Measurements from ENCODE around the gene ANO2. TPM values are rescaled to one million over a fixed set of nuclear protein-coding genes. Genes with fewer than 3 reads are reported as not detected.

The ANO2 gene
- total RNA-seq, 2 experiments from 2014 or later, result not detected

- Mint-ChIP-seq H3K36me3 (ENCODE audit: low read depth) (no peaks in the 10 kb centered on the region), H3K4me3 (no peak overlapping the region), H3K4me1 (ENCODE audit: low read depth) (no peaks in the 10 kb centered on the region), H3K9me3 (no peaks in the 10 kb centered on the region), H3K27ac (no peak overlapping the region), H3K27me3 (peaks cover under 1% of the 10 kb centered on the region)
- POLR2A ChIA-PET, result interaction anchor here (0.6 kb wide), 1 partner anchor 1012 kb away, joined by 3 read pairs; no protein-coding TSS in a partner anchor
- no peak for TF ChIP-seq CTCF (IDR thresholded peaks at IDR 0.05)
- intact Hi-C loops (cut with micrococcal nuclease), result no loop called here
- CTCF ChIA-PET, result no interaction called here
- DNase-seq (no peak), ATAC-seq (no peak)
These were observed 239.3 kb downstream of the ANO2 start for GRCh38 chr12:5705791-5706190.

- Mint-ChIP-seq H3K4me3 (no peak overlapping the region), H3K9me3 (no peaks in the 10 kb centered on the region), H3K27ac (no peak overlapping the region), H3K36me3 (ENCODE audit: low read depth) (no peaks in the 10 kb centered on the region), H3K27me3 (no peaks in the 10 kb centered on the region), H3K4me1 (ENCODE audit: low read depth) (no peaks in the 10 kb centered on the region)
- DNase-seq (no peak), ATAC-seq (no peak)
- POLR2A ChIA-PET, result interaction anchor here (0.7 kb wide), 1 partner anchor 205 kb away, joined by 3 read pairs; no protein-coding TSS in a partner anchor
- intact Hi-C loops (cut with micrococcal nuclease), result no loop called here
- CTCF ChIA-PET, result no interaction called here
- TF ChIP-seq CTCF (IDR thresholded peaks at IDR 0.05), result no peak
These were observed 250.2 kb downstream of the ANO2 start for GRCh38 chr12:5694759-5695409.

DNA sequence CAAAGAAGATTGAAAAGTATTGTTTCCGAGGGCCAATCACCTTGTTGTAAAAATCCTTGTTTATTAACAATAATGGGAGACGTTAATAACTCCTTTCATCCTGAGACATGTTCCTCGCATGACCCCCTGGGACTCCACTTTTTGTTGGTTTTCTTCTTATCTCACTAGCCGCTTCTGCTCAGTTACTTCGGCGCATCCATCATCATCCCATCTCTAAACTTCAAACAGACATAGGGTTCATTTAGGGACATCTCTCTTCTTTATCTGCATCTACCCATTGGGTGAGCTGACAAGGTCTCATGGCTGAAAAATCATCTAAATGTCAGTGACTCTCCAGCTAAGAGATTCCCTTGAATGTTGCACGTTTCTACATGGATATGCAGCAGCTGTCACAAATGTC is 252.2 kb downstream of the ANO2 start:
- Mint-ChIP-seq H3K4me1 (ENCODE audit: low read depth) (no peaks in the 10 kb centered on the region), H3K36me3 (ENCODE audit: low read depth) (no peaks in the 10 kb centered on the region), H3K4me3 (no peak overlapping the region), H3K9me3 (no peaks in the 10 kb centered on the region), H3K27me3 (no peaks in the 10 kb centered on the region), H3K27ac (no peak overlapping the region)
- CTCF ChIA-PET, result interaction anchor here (1.7 kb wide), 1 partner anchor 52 kb away, joined by 4 read pairs; no protein-coding TSS in a partner anchor
- DNase-seq (no peak), ATAC-seq (no peak)
- TF ChIP-seq CTCF (IDR thresholded peaks at IDR 0.05), result no peak
- POLR2A ChIA-PET, result no interaction called here
- intact Hi-C loops (cut with micrococcal nuclease), result no loop called here

DNA sequence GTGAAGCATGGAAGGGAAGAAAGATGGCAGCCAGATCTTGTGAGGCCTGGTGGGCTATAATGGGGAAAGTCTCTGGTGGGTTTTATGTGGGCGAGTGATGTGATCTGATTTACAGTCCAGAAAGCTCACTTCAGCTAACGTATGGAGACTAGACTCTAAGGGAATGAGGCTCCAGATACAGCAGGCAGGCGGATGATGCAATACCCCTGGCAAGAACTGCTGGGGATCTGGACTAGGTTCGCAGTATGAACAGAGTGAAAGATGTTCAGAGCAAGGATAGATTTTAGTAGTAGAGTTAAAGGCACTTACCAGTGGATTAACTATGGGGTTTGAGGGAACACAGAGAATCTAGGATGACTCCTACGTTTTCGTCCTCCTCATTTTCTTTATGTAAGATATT is 253.1 kb downstream of the ANO2 start:
- Mint-ChIP-seq H3K27me3 (no peaks in the 10 kb centered on the region), H3K4me1 (ENCODE audit: low read depth) (no peaks in the 10 kb centered on the region), H3K9me3 (no peaks in the 10 kb centered on the region), H3K27ac (no peak overlapping the region), H3K4me3 (no peak overlapping the region), H3K36me3 (ENCODE audit: low read depth) (no peaks in the 10 kb centered on the region)
- no peak for ATAC-seq
- intact Hi-C loops (cut with micrococcal nuclease), result no loop called here
- no peak for DNase-seq
- ChIA-PET POLR2A (no interaction called here), CTCF (interaction anchor here (1.7 kb wide), 1 partner anchor 53 kb away, joined by 4 read pairs; no protein-coding TSS in a partner anchor)
- TF ChIP-seq CTCF (IDR thresholded peaks at IDR 0.05), result no peak

DNA sequence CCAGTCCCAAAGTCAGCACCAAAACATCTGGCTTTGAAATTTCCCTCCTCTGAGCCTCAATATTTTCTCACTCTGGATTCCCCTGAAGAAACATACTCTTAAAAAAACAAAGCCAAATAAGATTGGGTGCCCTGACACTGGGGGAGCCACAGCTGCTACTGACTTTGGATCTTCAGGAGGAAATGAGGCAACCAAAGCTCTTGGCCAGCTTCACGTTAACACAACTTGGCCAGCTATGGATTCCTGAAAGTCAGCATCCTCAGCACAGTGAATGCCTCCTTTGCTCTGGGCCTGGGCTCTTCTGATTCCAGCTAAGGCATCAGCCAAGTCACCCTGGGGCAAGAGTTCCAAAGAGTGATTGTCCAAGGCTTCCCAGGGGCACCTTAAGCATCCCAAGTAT is 254.8 kb downstream of the ANO2 start:
- Mint-ChIP-seq H3K36me3 (ENCODE audit: low read depth) (no peaks in the 10 kb centered on the region), H3K4me1 (ENCODE audit: low read depth) (no peaks in the 10 kb centered on the region), H3K27ac (no peak overlapping the region), H3K27me3 (no peaks in the 10 kb centered on the region), H3K9me3 (no peaks in the 10 kb centered on the region), H3K4me3 (no peak overlapping the region)
- CTCF ChIA-PET, result interaction anchor here (1.0 kb wide), 1 partner anchor 29 kb away, joined by 3 read pairs; no protein-coding TSS in a partner anchor
- intact Hi-C loops (cut with micrococcal nuclease), result no loop called here
- no peak for TF ChIP-seq CTCF (IDR thresholded peaks at IDR 0.05)
- ATAC-seq (no peak), DNase-seq (no peak)
- POLR2A ChIA-PET, result no interaction called here

All from activated CD8-positive, alpha-beta T cell treated with anti-CD3 and anti-CD28 coated beads for 36 hours (primary cell).